ENCODE measurements around the gene SRRM4. TPM values are rescaled to one million over a fixed set of nuclear protein-coding genes. Genes with fewer than 3 reads are reported as not detected.

SRRM4 gene
- total RNA-seq (2022; extraction: Qiagen RNA extraction), result not detected in 5 replicates

GRCh38 chr12:118981285-118982211 lies at the start of gene SRRM4:
Gene SRRM4 (plus strand): TSS chr12:118981541. CDS start chr12:118981883, 342 bp downstream.

GRCh38 chr12:119178544-119179334 lies 197.4 kb downstream of the SRRM4 start, which contains the start of gene HSPB8:
Gene HSPB8 (plus strand): TSS chr12:119178931. CDS start chr12:119179313, 382 bp downstream.

Other genes starting within 250 kb of the SRRM4 start
- 14.4 to 21.9 TPM (median 18.3 TPM) in 5 replicates for gene HSPB8, start 197.4 kb downstream of the SRRM4 start, total RNA-seq (2022; extraction: Qiagen RNA extraction)